Measurements from ENCODE around the gene GPR37L1.
"Not testable (repeated sequence)": the region's sequence is repeated elsewhere in the genome, so short reads cannot be mapped to it uniquely, and the experiment has no call there.

- not testable (repeated sequence) for TF ChIP-seq EP300, CTCF, POLR2A (IDR thresholded peaks at IDR 0.05)
Measured at GRCh38 chr1:202180751-202181139, 58.0 kb downstream of the GPR37L1 start.
